ENCODE measurements around the gene PTPRT.

- TF ChIP-seq POLR2AphosphoS5 (IDR thresholded peaks at IDR 0.05) (no peak), CTCF (IDR thresholded peaks at IDR 0.05) (no peak), POLR2A (IDR thresholded peaks at IDR 0.05) (no peak)
Observed at GRCh38 chr20:43190332-43190953, 737 bp upstream of the PTPRT start.

All from gastroesophageal sphincter (tissue), 3 donors.